PFSK-1 (cell line): ENCODE results near the gene CNTN4.

Experiments used
- POLR2AphosphoS5 ChIP-seq: IDR thresholded peaks from 2 replicates; pipeline ENCODE4 v1.6.1; 2012; ENCODE audit warnings: low read depth, mild to moderate bottlenecking, control low read depth, low read length, moderate library complexity
- SIN3A ChIP-seq: IDR thresholded peaks from 2 replicates; pipeline ENCODE4 v1.6.1; 2012; ENCODE audit warnings: mild to moderate bottlenecking, low read length, moderate library complexity, borderline replicate concordance; ENCODE audit not compliant: insufficient read depth
- TAF1 ChIP-seq: IDR thresholded peaks from 2 replicates; pipeline ENCODE4 v1.6.1; 2012; ENCODE audit warnings: low read length, control low read depth, borderline replicate concordance; ENCODE audit not compliant: insufficient read depth
- TF ChIP-seq, protein P1 (sequence below), 2 experiments: IDR thresholded peaks; 2 replicates each; pipeline versions ENCODE4 v1.6.1 to v1.8.0; 2011 to 2012; ENCODE audit warnings: low read depth in 2 of 2, low read length in 2 of 2, control low read depth in 1 of 2, inconsistent platforms in 1 of 2, mild to moderate bottlenecking in 1 of 2, moderate library complexity in 1 of 2; ENCODE audit not compliant: insufficient read depth in 1 of 2

DNA sequence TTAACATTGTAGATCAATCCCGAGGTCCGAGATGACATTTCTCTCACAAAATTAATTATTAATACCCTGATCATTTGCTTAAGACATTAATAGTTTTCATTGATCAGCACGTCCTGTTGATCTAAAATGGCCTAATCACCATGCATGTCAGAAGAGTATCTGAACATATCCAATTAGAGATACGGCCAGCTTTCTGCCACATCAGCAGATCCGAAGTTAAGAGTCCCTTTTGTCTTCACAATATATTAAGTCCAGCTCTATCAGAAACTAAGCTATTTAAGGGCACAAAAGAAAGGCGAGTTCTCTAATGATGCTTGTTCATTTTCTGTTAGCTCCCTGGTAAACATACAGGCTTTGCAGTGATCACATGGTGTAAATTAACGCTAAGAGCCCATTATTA, 470.3 kb downstream of the CNTN4 start:
- TF ChIP-seq, protein P1, sequence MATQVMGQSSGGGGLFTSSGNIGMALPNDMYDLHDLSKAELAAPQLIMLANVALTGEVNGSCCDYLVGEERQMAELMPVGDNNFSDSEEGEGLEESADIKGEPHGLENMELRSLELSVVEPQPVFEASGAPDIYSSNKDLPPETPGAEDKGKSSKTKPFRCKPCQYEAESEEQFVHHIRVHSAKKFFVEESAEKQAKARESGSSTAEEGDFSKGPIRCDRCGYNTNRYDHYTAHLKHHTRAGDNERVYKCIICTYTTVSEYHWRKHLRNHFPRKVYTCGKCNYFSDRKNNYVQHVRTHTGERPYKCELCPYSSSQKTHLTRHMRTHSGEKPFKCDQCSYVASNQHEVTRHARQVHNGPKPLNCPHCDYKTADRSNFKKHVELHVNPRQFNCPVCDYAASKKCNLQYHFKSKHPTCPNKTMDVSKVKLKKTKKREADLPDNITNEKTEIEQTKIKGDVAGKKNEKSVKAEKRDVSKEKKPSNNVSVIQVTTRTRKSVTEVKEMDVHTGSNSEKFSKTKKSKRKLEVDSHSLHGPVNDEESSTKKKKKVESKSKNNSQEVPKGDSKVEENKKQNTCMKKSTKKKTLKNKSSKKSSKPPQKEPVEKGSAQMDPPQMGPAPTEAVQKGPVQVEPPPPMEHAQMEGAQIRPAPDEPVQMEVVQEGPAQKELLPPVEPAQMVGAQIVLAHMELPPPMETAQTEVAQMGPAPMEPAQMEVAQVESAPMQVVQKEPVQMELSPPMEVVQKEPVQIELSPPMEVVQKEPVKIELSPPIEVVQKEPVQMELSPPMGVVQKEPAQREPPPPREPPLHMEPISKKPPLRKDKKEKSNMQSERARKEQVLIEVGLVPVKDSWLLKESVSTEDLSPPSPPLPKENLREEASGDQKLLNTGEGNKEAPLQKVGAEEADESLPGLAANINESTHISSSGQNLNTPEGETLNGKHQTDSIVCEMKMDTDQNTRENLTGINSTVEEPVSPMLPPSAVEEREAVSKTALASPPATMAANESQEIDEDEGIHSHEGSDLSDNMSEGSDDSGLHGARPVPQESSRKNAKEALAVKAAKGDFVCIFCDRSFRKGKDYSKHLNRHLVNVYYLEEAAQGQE (IDR thresholded peaks at IDR 0.05; ENCODE audit: insufficient read depth in 1 of 2, low read depth in 2 of 2, low read length in 2 of 2), result no peak
- TF ChIP-seq POLR2AphosphoS5 (no peak), TAF1 (no peak), SIN3A (no peak)
